Esophagus muscularis mucosa (tissue), 3 donors: Measurements from ENCODE around the gene SLC35E1.

Source experiments
- CTCF ChIP-seq, 3 experiments: fragments of 200-600 bp in 2 of 3; fragments of 450-650 bp in 1 of 3; sonication (generic) in 2 of 3; IDR thresholded peaks; one replicate each; pipeline ENCODE4 v1.5.1; 2017 to 2019; ENCODE audit warnings: antibody characterized with exemption in 3 of 3, mild to moderate bottlenecking in 2 of 3, moderate library complexity in 1 of 3
- POLR2A ChIP-seq: fragments of 450-650 bp; IDR thresholded peaks from one replicate; pipeline ENCODE4 v1.6.1; 2017; ENCODE audit warnings: antibody characterized with exemption, moderate library complexity, mild to moderate bottlenecking, low read depth

DNA sequence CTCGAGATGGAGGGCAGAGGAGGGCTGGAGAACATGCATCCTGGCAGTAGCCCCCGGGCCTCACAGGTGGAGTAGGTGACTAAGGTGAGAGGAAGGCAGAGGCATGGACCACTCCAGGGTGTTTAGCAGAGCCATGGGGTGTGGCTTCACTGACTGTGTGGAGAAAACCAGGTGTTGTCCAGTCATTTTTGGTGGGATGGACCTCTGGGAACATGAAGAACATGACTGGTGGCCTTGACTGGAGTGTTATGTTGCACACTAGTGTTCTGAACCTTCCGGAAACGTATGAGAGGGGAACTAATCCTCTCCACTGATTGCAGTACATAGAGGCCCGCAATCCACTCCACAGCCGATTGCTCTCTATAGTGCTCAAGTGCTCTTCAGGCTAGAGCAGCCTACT, 38.9 kb upstream of the SLC35E1 start:
- TF ChIP-seq CTCF (IDR thresholded peaks at IDR 0.05) (no peak), POLR2A (no peak)
